ENCODE data around the gene TMEM245.

The TMEM245 gene

GRCh38 chr9:109122726-109123621 lies 3.2 kb upstream of the TMEM245 start:
- Histone ChIP-seq H3K4me1 (ENCODE audit: control insufficient read depth, insufficient read depth, low read length) (no peaks in the 10 kb centered on the region), H3K36me3 (ENCODE audit: control insufficient read depth in 2 of 2, insufficient read depth in 1 of 2, low read length in 2 of 2) (no peaks in the 10 kb centered on the region), H3K9me3 (ENCODE audit: control insufficient read depth, insufficient read depth, low read depth, low read length) (no peaks in the 10 kb centered on the region), H3K4me3 (ENCODE audit: low read depth, low read length) (no peak overlapping the region), H3K27ac (ENCODE audit: extremely low read depth, low read depth, low read length) (no peak overlapping the region)
- POLR2A ChIA-PET = no interaction called here
- TF ChIP-seq AEBP2 (tag by site-specific recombination; IDR thresholded peaks at IDR 0.05; ENCODE audit: borderline replicate concordance) = no peak
- TF ChIP-seq ZNF26 (tag by site-specific recombination; IDR thresholded peaks at IDR 0.05) = no peak
- no peak for TF ChIP-seq ZNF704 (tag by site-specific recombination; IDR thresholded peaks at IDR 0.05)
- TF ChIP-seq ZNF174 (tag by site-specific recombination; IDR thresholded peaks at IDR 0.05) = no peak
- TF ChIP-seq ZNF433 (tag by site-specific recombination; IDR thresholded peaks at IDR 0.05; ENCODE audit: low read depth) = no peak
- TF ChIP-seq ZNF146 (tag by site-specific recombination; IDR thresholded peaks at IDR 0.05) = no peak
- TF ChIP-seq ZNF202 (tag by site-specific recombination; IDR thresholded peaks at IDR 0.05; ENCODE audit: borderline replicate concordance) = no peak
- TF ChIP-seq ZNF501 (tag by site-specific recombination; IDR thresholded peaks at IDR 0.05) = no peak
- TF ChIP-seq ZSCAN30 (tag by site-specific recombination; IDR thresholded peaks at IDR 0.05) = no peak
- no peak for TF ChIP-seq ZNF555 (tag by site-specific recombination; conservative IDR thresholded peaks at IDR 0.05)
- TF ChIP-seq ZNF677 (tag by site-specific recombination; IDR thresholded peaks at IDR 0.05) = no peak
- no peak for TF ChIP-seq ZXDB (tag by site-specific recombination; IDR thresholded peaks at IDR 0.05)
- no peak for TF ChIP-seq ZNF155 (tag by site-specific recombination; IDR thresholded peaks at IDR 0.05)
- CTCF ChIA-PET = interaction anchor here (0.7 kb wide), 1 partner anchor 37 kb away, joined by 4 read pairs; no protein-coding TSS in a partner anchor

GRCh38 chr9:109121232-109121796 lies 1.6 kb upstream of the TMEM245 start:
- H3K4me1 ChIP-seq (ENCODE audit: control insufficient read depth, insufficient read depth, low read length) = no peaks in the 10 kb centered on the region
- no peak overlapping the region for H3K27ac ChIP-seq (ENCODE audit: extremely low read depth, low read depth, low read length)
- no peaks in the 10 kb centered on the region for H3K36me3 ChIP-seq (ENCODE audit: control insufficient read depth in 2 of 2, insufficient read depth in 1 of 2, low read length in 2 of 2)
- POLR2A ChIA-PET = no interaction called here
- no peaks in the 10 kb centered on the region for H3K9me3 ChIP-seq (ENCODE audit: control insufficient read depth, insufficient read depth, low read depth, low read length)
- CTCF ChIA-PET = interaction anchor here (0.7 kb wide), 1 partner anchor 10 kb away, joined by 3 read pairs; no protein-coding TSS in a partner anchor
- no peak overlapping the region for H3K4me3 ChIP-seq (ENCODE audit: low read depth, low read length)
- no peak for TF ChIP-seq ZNF560 (tag by site-specific recombination; IDR thresholded peaks at IDR 0.05; ENCODE audit: borderline replicate concordance)
- TF ChIP-seq ZNF473 (tag by site-specific recombination; IDR thresholded peaks at IDR 0.05) = no peak
- no peak for TF ChIP-seq GFI1B (tag by site-specific recombination; IDR thresholded peaks at IDR 0.05)
- TF ChIP-seq ZNF184 (tag by site-specific recombination; IDR thresholded peaks at IDR 0.05) = no peak
- no peak for TF ChIP-seq ZNF777 (tag by site-specific recombination; IDR thresholded peaks at IDR 0.05; ENCODE audit: borderline replicate concordance)
- TF ChIP-seq EGR2 (tag by site-specific recombination; IDR thresholded peaks at IDR 0.05; ENCODE audit: low read depth) = no peak
- no peak for TF ChIP-seq PRDM1 (tag by site-specific recombination; IDR thresholded peaks at IDR 0.05)
- no peak for TF ChIP-seq PRDM10 (tag by site-specific recombination; IDR thresholded peaks at IDR 0.05)
- no peak for TF ChIP-seq ZSCAN4 (tag by site-specific recombination; IDR thresholded peaks at IDR 0.05)
- no peak for TF ChIP-seq ZNF600 (tag by site-specific recombination; IDR thresholded peaks at IDR 0.05)
- TF ChIP-seq ELK4 (IDR thresholded peaks at IDR 0.05; ENCODE audit: borderline replicate concordance, low read depth, low read length) = no peak
